ENCODE results near the gene DNAL1.
"Not testable (repeated sequence)": the region's sequence is repeated elsewhere in the genome, so short reads cannot be mapped to it uniquely, and the experiment has no call there.

Gene DNAL1

GRCh38 chr14:73708076-73708475, 63.3 kb downstream of the DNAL1 start:
- DNase-seq (ENCODE audit: low read depth) = not testable (repeated sequence)

DNA sequence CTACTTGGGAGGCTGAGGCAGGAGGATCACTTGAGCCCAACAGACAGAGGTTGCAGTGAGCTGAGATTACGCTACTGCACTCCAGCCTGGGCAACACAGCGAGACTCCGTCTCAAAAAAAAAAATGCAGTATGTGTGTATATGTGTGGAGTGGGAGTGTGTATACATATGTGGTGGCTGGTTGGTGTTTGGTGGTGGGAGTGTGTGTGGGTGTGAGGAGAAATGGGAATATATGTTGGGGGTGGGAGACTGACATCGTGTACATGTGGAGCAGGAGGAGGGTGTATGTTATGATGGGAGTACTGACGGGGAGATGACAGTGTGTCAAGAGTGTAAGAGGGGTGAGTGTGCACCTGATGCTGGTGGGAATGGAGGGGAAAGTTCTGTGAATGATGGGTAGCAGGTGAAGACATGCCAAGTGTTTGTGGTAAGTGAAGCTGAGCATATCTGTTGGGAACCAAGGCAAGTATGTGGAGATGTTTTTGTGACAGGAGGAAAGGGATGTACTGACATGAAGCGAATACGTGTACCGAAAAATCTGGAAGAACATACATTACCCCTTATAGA, 65.2 kb downstream of the DNAL1 start:
- no peak for DNase-seq (ENCODE audit: low read depth)

- DNase-seq (ENCODE audit: low read depth) = no peak
Observed at GRCh38 chr14:73710737-73711136, 66.0 kb downstream of the DNAL1 start.

DNA sequence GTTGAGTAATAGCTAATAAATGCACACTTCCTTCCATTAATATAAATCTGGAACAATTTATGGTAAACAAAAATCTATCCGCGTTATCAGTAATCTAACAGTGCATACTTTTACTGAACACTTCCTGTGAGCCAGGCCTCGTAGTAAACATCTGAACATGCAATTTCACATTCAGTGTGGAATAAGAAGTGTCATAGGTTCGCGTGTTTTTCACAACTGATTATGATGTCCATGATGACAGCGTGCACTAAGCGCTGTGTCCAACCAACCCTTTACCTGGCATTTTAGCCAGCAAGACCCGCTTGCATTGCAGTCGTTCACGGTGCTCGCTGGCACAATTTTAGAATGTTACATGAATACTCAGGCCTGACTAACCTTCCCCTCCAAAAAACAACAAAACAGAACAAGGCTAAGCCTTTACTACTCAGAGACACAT, 67.3 kb downstream of the DNAL1 start:
- DNase-seq (ENCODE audit: low read depth) = no peak

DNA sequence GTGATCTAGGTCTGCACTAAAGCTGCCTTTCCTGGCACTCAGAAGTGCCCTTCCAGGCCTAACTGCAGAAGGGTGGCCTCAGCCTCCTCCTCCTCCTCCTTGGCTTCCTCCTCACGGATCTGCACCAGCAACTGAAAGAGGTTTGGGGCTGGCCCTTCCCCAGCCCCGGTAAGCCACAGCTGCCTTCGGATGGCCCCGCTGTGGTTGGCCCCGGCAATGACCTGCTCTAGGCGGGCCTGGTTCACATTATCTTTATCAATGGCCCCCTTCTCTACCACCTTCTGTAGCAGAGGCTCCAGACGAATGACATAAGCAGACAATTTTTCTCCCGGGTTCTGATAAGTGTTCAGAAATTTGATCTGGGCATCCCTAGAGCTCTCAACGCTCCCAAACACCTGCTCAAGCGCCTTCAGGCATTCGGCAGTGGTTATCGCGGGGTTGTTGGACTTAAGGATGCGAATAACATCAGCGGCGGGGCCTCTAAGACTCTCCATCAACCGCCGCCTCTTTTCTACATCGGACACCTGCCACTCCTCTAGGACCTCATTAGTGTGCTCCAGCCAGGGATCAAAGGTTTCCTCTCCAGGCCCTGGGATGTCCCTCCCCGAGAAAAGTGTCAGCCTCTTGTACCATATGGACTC, 67.9 kb downstream of the DNAL1 start:
- DNase-seq (ENCODE audit: low read depth) = no peak

- no peak for DNase-seq (ENCODE audit: low read depth)
Observed at GRCh38 chr14:73713206-73713802, 68.5 kb downstream of the DNAL1 start.

DNA sequence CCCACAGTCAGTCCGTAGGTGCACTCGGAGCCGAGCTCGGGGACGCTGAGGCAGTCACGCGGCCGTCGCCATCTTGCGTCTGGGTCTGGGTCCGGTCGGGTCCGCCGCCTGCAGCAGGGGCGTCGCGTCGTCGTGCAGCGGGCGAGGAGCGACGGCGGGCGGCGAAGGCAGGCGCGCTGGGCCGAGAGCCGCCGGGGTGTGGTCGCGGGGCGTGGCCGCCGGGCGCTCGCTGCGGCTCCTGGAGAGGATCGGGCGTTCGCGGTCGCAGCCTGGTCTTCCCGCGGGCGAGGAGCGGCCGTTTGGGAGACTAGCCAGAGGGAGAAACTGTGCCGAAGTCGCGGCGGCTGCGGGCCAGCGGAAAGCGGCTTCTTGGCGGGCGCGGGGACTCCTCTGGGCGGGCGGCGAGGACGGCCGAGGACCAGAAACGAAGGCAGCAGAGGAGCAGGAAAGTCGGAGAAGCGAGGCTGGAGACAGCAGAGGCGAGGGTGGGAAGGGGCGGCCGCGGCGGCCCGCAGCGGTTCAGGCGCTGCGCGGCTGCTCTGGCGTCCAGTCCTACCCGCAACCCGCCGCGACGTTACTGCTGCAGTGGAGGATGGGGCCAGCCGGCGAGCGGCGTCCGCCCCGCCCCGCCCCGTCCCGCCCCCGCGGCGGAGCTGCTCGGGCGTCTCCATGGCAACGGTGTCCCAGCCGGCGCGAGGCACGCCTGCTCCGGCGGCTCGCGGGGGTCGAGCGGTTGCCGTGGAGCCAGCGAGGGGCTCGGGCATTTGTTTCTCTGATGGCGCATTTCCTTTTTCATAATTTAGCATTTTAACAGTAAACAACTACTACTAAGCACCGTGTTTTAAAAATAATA, 69.2 kb downstream of the DNAL1 start, which contains the start of gene PNMA1:
Gene PNMA1 (minus strand): TSS at position 582 of the 853 bp plus-strand sequence. CDS start 745 bp downstream, outside the sequence.
- DNase-seq (ENCODE audit: low read depth) = peak; percentile 79

- no peak for DNase-seq (ENCODE audit: low read depth)
Observed at GRCh38 chr14:73714656-73715081, 69.9 kb downstream of the DNAL1 start.

DNA sequence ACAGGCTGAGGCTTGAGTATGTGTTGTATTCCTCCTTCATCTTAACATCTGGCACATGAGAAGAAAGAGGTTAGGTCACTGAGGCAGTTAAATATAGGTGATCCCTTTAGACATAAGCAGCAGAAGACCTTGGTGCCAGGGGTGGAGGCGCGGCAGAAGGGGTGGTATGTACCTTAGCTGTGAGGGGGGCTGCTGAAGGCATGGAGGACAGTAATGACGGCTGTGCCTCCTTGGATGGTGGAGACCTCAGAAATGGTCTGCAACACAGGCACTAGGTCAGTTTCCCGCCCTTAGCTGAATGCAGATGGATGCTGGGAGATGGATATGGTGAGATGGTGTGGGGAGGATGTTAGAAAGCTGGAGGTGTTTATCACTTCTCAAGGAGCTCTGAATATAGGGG, 70.9 kb downstream of the DNAL1 start:
- DNase-seq (ENCODE audit: low read depth) = no peak

GRCh38 chr14:73717266-73717665, 72.5 kb downstream of the DNAL1 start:
- no peak for DNase-seq (ENCODE audit: low read depth)

GRCh38 chr14:73717711-73718417, 73.1 kb downstream of the DNAL1 start:
- DNase-seq (ENCODE audit: low read depth) = no peak

DNA sequence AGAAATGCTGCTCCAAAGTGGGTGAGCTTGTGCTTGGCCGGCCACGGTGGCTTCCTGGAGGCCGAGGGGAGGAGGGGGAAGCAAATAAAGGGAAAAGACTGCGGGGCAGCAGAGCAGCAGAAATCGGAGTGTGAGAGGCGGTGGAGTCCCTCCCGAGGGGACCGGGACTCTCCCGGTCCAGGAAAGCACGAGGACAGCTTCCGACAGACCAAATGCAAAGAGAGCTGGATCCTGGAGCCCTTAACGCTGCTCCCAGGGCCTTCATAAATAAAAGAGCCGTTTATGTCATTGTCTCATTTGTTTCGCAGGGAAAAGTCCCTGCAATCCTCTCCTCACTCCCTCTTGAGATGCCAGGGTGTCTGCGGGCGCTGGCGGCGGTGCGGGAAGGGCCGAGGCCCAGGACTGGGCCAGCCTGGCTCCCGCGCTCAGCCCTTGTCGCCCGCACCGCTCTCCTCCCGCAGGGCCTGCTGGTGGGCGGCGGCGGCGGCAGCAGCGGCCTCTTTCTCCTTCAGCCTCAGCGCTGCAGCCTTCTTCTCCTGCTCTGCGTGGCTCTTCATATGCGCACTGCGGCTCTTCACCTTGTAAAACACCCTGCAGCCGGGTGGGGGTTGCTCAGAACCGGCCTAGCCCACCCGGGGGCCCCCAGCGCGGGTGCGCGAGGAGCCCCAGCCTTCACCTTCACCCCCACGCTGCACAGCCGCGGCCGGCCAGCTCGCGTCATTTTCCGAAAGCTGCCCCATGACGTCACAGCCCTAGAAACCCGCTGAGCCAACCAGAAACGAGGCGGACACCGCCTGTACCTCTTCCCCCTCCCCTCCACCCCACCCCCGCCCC, 73.8 kb downstream of the DNAL1 start:
- DNase-seq (ENCODE audit: low read depth) = no peak

- DNase-seq (ENCODE audit: low read depth) = no peak
Observed at GRCh38 chr14:73719361-73719760, 74.6 kb downstream of the DNAL1 start.

GRCh38 chr14:73719791-73720190, 75.0 kb downstream of the DNAL1 start:
- no peak for DNase-seq (ENCODE audit: low read depth)

DNA sequence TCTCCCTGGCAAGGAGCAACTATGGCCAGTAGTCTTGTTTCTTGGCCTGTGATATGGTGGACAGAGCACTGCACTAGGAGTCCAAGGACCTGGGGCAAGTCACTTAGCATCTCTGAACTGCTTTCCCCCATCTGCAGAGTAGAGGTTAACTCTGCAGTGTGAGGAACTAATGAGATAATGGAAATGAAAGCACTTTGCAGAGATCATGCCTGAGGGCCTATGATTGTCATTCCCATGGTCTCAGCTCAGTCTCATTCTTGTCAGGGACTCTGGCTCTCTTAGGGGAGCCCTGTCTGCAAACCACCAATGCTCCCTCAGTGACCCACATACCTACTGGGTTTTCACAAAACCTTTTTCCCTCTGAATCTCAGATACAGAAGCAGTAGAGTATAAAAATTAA, 75.8 kb downstream of the DNAL1 start:
- DNase-seq (ENCODE audit: low read depth) = no peak

- no peak for DNase-seq (ENCODE audit: low read depth)
Observed at GRCh38 chr14:73721101-73721821, 76.5 kb downstream of the DNAL1 start.

DNA sequence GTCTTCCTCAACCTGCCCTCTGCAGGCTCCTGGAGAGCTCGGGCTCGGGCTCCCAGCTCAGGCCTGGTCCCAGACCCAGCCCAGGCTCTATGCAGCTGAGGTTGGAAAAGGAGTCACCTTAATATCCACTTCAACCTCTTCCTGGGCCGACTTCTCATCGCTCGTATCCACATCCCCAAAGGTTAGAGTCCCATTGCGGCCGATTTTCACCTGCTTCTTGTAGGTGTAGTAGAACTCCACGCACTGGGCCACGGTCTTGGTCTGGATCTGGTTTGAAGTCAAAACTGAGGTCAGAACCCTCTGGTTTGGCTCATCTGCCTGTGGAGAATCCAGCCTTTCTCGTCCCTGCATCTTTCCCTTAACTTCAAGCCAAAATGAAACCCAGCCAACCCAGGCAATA, 77.8 kb downstream of the DNAL1 start:
- no peak for DNase-seq (ENCODE audit: low read depth)

- DNase-seq (ENCODE audit: low read depth) = no peak
Observed at GRCh38 chr14:73723406-73723796, 78.6 kb downstream of the DNAL1 start.

DNA sequence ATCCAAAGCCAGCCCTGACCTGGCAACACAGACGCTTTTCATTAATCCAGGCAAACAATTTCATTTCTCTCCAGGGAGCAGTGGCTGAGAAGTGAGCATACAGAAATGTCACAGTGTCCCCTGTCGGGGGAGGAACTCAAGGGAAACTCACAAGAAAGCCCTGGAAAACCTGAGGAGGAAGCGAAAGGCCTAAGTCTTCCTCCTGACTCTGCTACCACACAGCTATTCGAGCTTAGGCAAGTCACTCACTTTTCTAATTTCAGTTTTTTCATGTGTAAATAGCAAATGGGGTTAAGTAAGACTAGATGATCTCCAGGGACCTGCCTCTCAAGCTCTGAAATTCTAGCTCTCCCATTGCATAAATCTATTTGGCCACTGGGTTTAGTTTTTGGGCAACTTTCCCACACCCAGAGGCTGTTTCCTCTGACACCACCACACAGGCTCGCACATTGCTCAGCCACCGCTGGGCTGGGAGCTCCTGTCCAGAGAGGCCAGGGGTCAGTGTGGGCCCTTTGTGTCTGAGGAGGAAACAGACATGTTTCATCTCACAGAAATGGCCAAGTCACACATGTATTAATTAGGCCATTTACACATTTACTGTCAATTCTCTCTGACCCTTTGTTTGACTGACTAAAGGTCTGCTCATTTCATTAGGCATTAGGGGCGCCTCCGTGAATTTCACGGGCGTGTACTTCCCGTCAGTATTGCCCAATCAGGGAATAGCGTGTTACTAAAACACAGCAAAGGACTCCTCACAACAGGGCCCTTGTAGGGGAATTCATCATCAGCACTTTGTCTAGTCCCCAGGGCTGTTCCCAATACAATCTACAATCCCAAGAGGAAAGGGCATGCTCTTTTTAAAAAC, 79.2 kb downstream of the DNAL1 start:
- DNase-seq (ENCODE audit: low read depth) = no peak
